KOPT-K1 (cell line): ENCODE measurements around the gene AFF1.
"Not testable (repeated sequence)": the region's sequence is repeated elsewhere in the genome, so short reads cannot be mapped to it uniquely, and the experiment has no call there.

ENCODE experiments used
- H3K27ac ChIP-seq: fragments of 200-600 bp; sonication (generic); 2 replicates; pipeline ENCODE4 v1.5.1; 2016; ENCODE audit warnings: antibody characterized with exemption, mild to moderate bottlenecking, low read depth, low read length; ENCODE audit not compliant: poor library complexity, severe bottlenecking
- H3K36me3 ChIP-seq: fragments of 200-600 bp; sonication (generic); 2 replicates; pipeline ENCODE4 v1.5.1; 2017; ENCODE audit warnings: antibody characterized with exemption, mild to moderate bottlenecking, low read length, moderate library complexity; ENCODE audit not compliant: insufficient read depth
- H3K9me3 ChIP-seq: fragments of 200-600 bp; sonication (generic); 2 replicates; pipeline ENCODE4 v1.5.1; 2017; ENCODE audit warnings: antibody characterized with exemption, low read length, mild to moderate bottlenecking; ENCODE audit not compliant: insufficient read depth, poor library complexity, severe bottlenecking

The AFF1 gene

GRCh38 chr4:87034527-87034926 lies 99.7 kb downstream of the AFF1 start:
- no peak overlapping the region for H3K27ac ChIP-seq
- H3K9me3 ChIP-seq, result no peaks in the 10 kb centered on the region
- no peaks in the 10 kb centered on the region for H3K36me3 ChIP-seq

GRCh38 chr4:87035881-87036509 lies 101.2 kb downstream of the AFF1 start:
- no peak overlapping the region for H3K27ac ChIP-seq

GRCh38 chr4:87036713-87037112 lies 101.9 kb downstream of the AFF1 start:
- H3K27ac ChIP-seq, result no peak overlapping the region
- no peaks in the 10 kb centered on the region for H3K9me3 ChIP-seq
- no peaks in the 10 kb centered on the region for H3K36me3 ChIP-seq

More at GRCh38 chr4:87035881-87036509, 101.2 kb downstream of the AFF1 start:
- H3K36me3 ChIP-seq, result no peaks in the 10 kb centered on the region
- no peaks in the 10 kb centered on the region for H3K9me3 ChIP-seq

- not testable (repeated sequence) for H3K27ac ChIP-seq
These were observed 102.4 kb downstream of the AFF1 start for GRCh38 chr4:87037171-87037570.

GRCh38 chr4:87037671-87038334 lies 103.0 kb downstream of the AFF1 start:
- no peaks in the 10 kb centered on the region for H3K9me3 ChIP-seq
- H3K27ac ChIP-seq, result no peak overlapping the region
- H3K36me3 ChIP-seq, result no peaks in the 10 kb centered on the region

More at GRCh38 chr4:87037171-87037570, 102.4 kb downstream of the AFF1 start:
- not testable (repeated sequence) for H3K36me3 ChIP-seq, H3K9me3 ChIP-seq

- Histone ChIP-seq H3K9me3 (no peaks in the 10 kb centered on the region), H3K27ac (no peak overlapping the region), H3K36me3 (no peaks in the 10 kb centered on the region)
These were observed 104.2 kb downstream of the AFF1 start for GRCh38 chr4:87038837-87039615.

GRCh38 chr4:87041141-87041540 lies 106.3 kb downstream of the AFF1 start:
- H3K36me3 ChIP-seq, result peaks cover 5% of the 10 kb centered on the region
- no peaks in the 10 kb centered on the region for H3K9me3 ChIP-seq
- no peak overlapping the region for H3K27ac ChIP-seq

GRCh38 chr4:87042221-87042620 lies 107.4 kb downstream of the AFF1 start:
- no peaks in the 10 kb centered on the region for H3K9me3 ChIP-seq
- no peak overlapping the region for H3K27ac ChIP-seq
- H3K36me3 ChIP-seq, result peaks cover 16% of the 10 kb centered on the region

GRCh38 chr4:87042986-87043820 lies 108.4 kb downstream of the AFF1 start:
- Histone ChIP-seq H3K27ac (no peak overlapping the region), H3K9me3 (no peaks in the 10 kb centered on the region)

GRCh38 chr4:87044511-87045233 lies 109.9 kb downstream of the AFF1 start:
- H3K36me3 ChIP-seq, result peaks cover 36% of the 10 kb centered on the region
- H3K9me3 ChIP-seq, result no peaks in the 10 kb centered on the region
- no peak overlapping the region for H3K27ac ChIP-seq

More at GRCh38 chr4:87042986-87043820, 108.4 kb downstream of the AFF1 start:
- H3K36me3 ChIP-seq, result peaks cover 25% of the 10 kb centered on the region

- Histone ChIP-seq H3K36me3 (peaks cover 36% of the 10 kb centered on the region), H3K9me3 (no peaks in the 10 kb centered on the region)
These were observed 110.4 kb downstream of the AFF1 start for GRCh38 chr4:87045234-87045558.

GRCh38 chr4:87045659-87046058 lies 110.8 kb downstream of the AFF1 start:
- Histone ChIP-seq H3K9me3 (no peaks in the 10 kb centered on the region), H3K36me3 (peaks cover 37% of the 10 kb centered on the region), H3K27ac (no peak overlapping the region)

More at GRCh38 chr4:87045234-87045558, 110.4 kb downstream of the AFF1 start:
- no peak overlapping the region for H3K27ac ChIP-seq

GRCh38 chr4:87046121-87046551 lies 111.3 kb downstream of the AFF1 start:
- Histone ChIP-seq H3K27ac (no peak overlapping the region), H3K36me3 (peaks cover 41% of the 10 kb centered on the region), H3K9me3 (no peaks in the 10 kb centered on the region)

GRCh38 chr4:87047281-87047798 lies 112.5 kb downstream of the AFF1 start:
- no peaks in the 10 kb centered on the region for H3K9me3 ChIP-seq
- no peak overlapping the region for H3K27ac ChIP-seq
- H3K36me3 ChIP-seq, result peaks cover 43% of the 10 kb centered on the region
